ENCODE data around the gene ZDHHC24.
"Not testable (repeated sequence)": the region's sequence is repeated elsewhere in the genome, so short reads cannot be mapped to it uniquely, and the experiment has no call there.

Gene ZDHHC24

DNA sequence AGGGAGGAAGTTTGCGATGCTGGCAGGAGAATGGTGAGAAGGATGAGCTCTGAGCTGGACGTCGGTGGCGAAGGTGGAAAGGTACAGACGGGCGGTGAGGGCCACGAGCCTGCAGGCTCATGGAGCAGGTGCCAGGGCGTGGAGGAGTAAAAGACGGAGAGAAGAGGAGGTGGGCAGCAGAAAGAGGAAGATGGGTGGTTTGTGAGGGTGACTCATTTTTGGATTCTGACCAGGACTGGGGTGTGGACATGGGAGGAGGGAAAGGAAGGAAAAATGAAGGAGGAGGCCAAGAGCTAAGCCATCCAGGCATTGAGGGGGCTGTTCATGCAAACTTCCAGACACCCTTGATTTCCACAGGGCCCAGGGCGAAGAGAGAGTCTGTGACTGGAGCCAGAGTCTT is 3.5 kb downstream of the ZDHHC24 start:
- H3K9ac ChIP-seq (ENCODE audit: low read depth, low read length): no peak overlapping the region
- H3K4me2 ChIP-seq (ENCODE audit: insufficient read depth, low read length): no peak overlapping the region
- ATAC-seq (ENCODE audit: insufficient read depth, low read depth) (no peak), DNase-seq (no peak)
- H4K20me1 ChIP-seq (ENCODE audit: insufficient read depth, low read length): no peaks in the 10 kb centered on the region
- no peaks in the 10 kb centered on the region for H3K9me3 ChIP-seq (ENCODE audit: insufficient read depth, low read length, severe bottlenecking)
- no peak overlapping the region for H3K27ac ChIP-seq (ENCODE audit: low read length)
- H3K4me1 ChIP-seq (ENCODE audit: insufficient read depth, low read length): peaks cover 32% of the 10 kb centered on the region
- no peak overlapping the region for H3K4me3 ChIP-seq (ENCODE audit: low read depth in 1 of 2, low read length in 2 of 2)
- H3K27me3 ChIP-seq (ENCODE audit: insufficient read depth, low read length, poor library complexity): no peaks in the 10 kb centered on the region
- peaks cover 8% of the 10 kb centered on the region for H3K79me2 ChIP-seq (ENCODE audit: insufficient read depth, low read length)
- H2AFZ ChIP-seq (ENCODE audit: low read depth, low read length): no peak overlapping the region
- peaks cover 36% of the 10 kb centered on the region for H3K36me3 ChIP-seq (ENCODE audit: insufficient read depth, low read length)
- no peak for TF ChIP-seq EZH2 (IDR thresholded peaks at IDR 0.05; ENCODE audit: borderline replicate concordance, low read depth, low read length, severe bottlenecking)
- TF ChIP-seq, protein P1, sequence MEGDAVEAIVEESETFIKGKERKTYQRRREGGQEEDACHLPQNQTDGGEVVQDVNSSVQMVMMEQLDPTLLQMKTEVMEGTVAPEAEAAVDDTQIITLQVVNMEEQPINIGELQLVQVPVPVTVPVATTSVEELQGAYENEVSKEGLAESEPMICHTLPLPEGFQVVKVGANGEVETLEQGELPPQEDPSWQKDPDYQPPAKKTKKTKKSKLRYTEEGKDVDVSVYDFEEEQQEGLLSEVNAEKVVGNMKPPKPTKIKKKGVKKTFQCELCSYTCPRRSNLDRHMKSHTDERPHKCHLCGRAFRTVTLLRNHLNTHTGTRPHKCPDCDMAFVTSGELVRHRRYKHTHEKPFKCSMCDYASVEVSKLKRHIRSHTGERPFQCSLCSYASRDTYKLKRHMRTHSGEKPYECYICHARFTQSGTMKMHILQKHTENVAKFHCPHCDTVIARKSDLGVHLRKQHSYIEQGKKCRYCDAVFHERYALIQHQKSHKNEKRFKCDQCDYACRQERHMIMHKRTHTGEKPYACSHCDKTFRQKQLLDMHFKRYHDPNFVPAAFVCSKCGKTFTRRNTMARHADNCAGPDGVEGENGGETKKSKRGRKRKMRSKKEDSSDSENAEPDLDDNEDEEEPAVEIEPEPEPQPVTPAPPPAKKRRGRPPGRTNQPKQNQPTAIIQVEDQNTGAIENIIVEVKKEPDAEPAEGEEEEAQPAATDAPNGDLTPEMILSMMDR (IDR thresholded peaks at IDR 0.05; ENCODE audit: borderline replicate concordance, extremely low read depth, low read length, poor library complexity, severe bottlenecking): no peak

GRCh38 chr11:66541892-66542291 is 4.0 kb downstream of the ZDHHC24 start:
- Histone ChIP-seq H3K79me2 (ENCODE audit: insufficient read depth, low read length) (peaks cover 8% of the 10 kb centered on the region), H3K4me1 (ENCODE audit: insufficient read depth, low read length) (peaks cover 32% of the 10 kb centered on the region), H2AFZ (ENCODE audit: low read depth, low read length) (no peak overlapping the region), H3K9ac (ENCODE audit: low read depth, low read length) (no peak overlapping the region), H3K4me3 (ENCODE audit: low read depth in 1 of 2, low read length in 2 of 2) (no peak overlapping the region), H3K27me3 (ENCODE audit: insufficient read depth, low read length, poor library complexity) (no peaks in the 10 kb centered on the region), H3K27ac (ENCODE audit: low read length) (no peak overlapping the region), H3K4me2 (ENCODE audit: insufficient read depth, low read length) (no peak overlapping the region), H3K36me3 (ENCODE audit: insufficient read depth, low read length) (peaks cover 39% of the 10 kb centered on the region), H4K20me1 (ENCODE audit: insufficient read depth, low read length) (no peaks in the 10 kb centered on the region), H3K9me3 (ENCODE audit: insufficient read depth, low read length, severe bottlenecking) (no peaks in the 10 kb centered on the region)
- TF ChIP-seq, protein P1 (IDR thresholded peaks at IDR 0.05; ENCODE audit: borderline replicate concordance, extremely low read depth, low read length, poor library complexity, severe bottlenecking): no peak
- no peak for TF ChIP-seq EZH2 (IDR thresholded peaks at IDR 0.05; ENCODE audit: borderline replicate concordance, low read depth, low read length, severe bottlenecking)
- DNase-seq (no peak), ATAC-seq (ENCODE audit: insufficient read depth, low read depth) (no peak)

DNA sequence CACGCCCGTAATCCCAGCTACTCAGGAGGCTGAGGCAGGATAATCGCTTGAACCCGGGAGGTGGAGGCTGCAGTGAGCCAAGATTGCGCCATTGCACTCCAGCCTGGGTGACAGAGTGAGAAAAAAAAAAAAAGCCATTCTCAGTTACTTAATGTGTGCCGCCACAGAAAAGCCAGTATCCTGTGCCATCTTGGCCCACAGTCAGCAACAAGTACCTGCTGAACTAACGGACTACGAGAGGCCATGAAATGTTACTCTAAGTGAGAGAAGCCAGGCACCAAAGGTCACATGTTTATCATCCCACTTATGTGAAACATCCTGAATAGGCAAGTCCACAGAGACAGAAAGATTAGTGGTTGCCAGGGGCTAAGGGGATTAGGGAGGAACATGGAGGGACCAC is 5.2 kb downstream of the ZDHHC24 start:
- H3K9me3 ChIP-seq (ENCODE audit: insufficient read depth, low read length, severe bottlenecking); H3K4me3 ChIP-seq (ENCODE audit: low read depth in 1 of 2, low read length in 2 of 2); H3K9ac ChIP-seq (ENCODE audit: low read depth, low read length); ATAC-seq (ENCODE audit: insufficient read depth, low read depth); DNase-seq; H2AFZ ChIP-seq (ENCODE audit: low read depth, low read length); H3K27ac ChIP-seq (ENCODE audit: low read length); H4K20me1 ChIP-seq (ENCODE audit: insufficient read depth, low read length); H3K79me2 ChIP-seq (ENCODE audit: insufficient read depth, low read length); H3K27me3 ChIP-seq (ENCODE audit: insufficient read depth, low read length, poor library complexity); H3K4me2 ChIP-seq (ENCODE audit: insufficient read depth, low read length): not testable (repeated sequence)
- Histone ChIP-seq H3K36me3 (ENCODE audit: insufficient read depth, low read length) (peaks cover 39% of the 10 kb centered on the region), H3K4me1 (ENCODE audit: insufficient read depth, low read length) (peaks cover 25% of the 10 kb centered on the region)

DNA sequence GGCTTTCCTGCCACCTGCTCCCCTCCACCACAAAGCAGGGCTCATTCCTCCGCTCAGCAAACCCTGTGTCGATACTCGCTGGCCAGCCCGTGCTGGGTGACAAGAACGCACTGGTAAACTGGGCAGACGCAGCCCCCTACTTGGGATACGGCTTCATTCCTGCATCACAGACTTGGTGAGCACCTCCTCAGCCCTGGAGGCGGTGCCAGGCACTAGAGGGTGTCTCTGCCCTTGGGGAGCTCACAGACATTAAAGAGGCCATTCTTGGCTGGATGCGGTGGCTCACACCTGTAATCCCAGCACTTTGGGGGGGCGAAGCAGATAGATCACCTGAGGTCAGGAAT is 6.0 kb downstream of the ZDHHC24 start:
- DNase-seq: no peak
- Histone ChIP-seq H3K9me3 (ENCODE audit: insufficient read depth, low read length, severe bottlenecking) (no peaks in the 10 kb centered on the region), H3K79me2 (ENCODE audit: insufficient read depth, low read length) (no peaks in the 10 kb centered on the region), H3K36me3 (ENCODE audit: insufficient read depth, low read length) (peaks cover 39% of the 10 kb centered on the region), H2AFZ (ENCODE audit: low read depth, low read length) (no peak overlapping the region), H3K27ac (ENCODE audit: low read length) (no peak overlapping the region), H3K4me1 (ENCODE audit: insufficient read depth, low read length) (peaks cover 17% of the 10 kb centered on the region), H4K20me1 (ENCODE audit: insufficient read depth, low read length) (no peaks in the 10 kb centered on the region), H3K27me3 (ENCODE audit: insufficient read depth, low read length, poor library complexity) (no peaks in the 10 kb centered on the region), H3K4me2 (ENCODE audit: insufficient read depth, low read length) (no peak overlapping the region), H3K4me3 (ENCODE audit: low read depth in 1 of 2, low read length in 2 of 2) (no peak overlapping the region), H3K9ac (ENCODE audit: low read depth, low read length) (no peak overlapping the region)
- no peak for ATAC-seq (ENCODE audit: insufficient read depth, low read depth)
- TF ChIP-seq, protein P1 (IDR thresholded peaks at IDR 0.05; ENCODE audit: borderline replicate concordance, extremely low read depth, low read length, poor library complexity, severe bottlenecking): no peak
- TF ChIP-seq EZH2 (IDR thresholded peaks at IDR 0.05; ENCODE audit: borderline replicate concordance, low read depth, low read length, severe bottlenecking): no peak
